NB4 (cell line): Measurements from ENCODE around the gene CCDC181.

ENCODE experiments used
- MYC ChIP-seq: IDR thresholded peaks from 2 replicates; pipeline ENCODE4 v1.6.1; 2011; ENCODE audit warnings: low read depth, low read length
- POLR2A ChIP-seq: IDR thresholded peaks from 2 replicates; pipeline ENCODE4 v1.6.1; 2011; ENCODE audit warnings: mild to moderate bottlenecking; ENCODE audit not compliant: insufficient read length; ENCODE audit errors: extremely low read depth
- TF ChIP-seq, protein P1 (sequence below): IDR thresholded peaks from one replicate; pipeline ENCODE4 v1.5.1; 2012; ENCODE audit warnings: low read depth, low read length
- TF ChIP-seq, protein P2 (sequence below): IDR thresholded peaks from 2 replicates; pipeline ENCODE4 v1.6.1; 2011; ENCODE audit warnings: low read depth, low read length

DNA sequence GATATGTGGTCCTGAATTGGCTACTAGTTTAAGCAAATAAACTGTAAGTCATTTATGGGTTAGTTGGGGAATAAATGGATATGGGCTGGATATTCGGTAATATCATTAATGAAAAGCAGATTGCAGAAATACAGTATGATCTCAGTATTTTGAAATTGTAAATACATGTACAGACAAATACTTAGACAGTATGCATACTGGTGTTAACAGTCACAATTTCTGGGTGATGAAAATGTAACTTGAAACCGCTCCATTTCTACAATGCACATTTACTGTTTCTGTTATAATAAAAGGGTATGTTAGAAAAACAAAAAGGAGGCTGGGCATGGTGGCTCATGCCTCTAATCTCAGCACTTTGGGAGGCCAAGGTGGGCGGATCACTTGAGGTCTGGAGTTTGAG, 31.3 kb downstream of the CCDC181 start:
- TF ChIP-seq, protein P1, sequence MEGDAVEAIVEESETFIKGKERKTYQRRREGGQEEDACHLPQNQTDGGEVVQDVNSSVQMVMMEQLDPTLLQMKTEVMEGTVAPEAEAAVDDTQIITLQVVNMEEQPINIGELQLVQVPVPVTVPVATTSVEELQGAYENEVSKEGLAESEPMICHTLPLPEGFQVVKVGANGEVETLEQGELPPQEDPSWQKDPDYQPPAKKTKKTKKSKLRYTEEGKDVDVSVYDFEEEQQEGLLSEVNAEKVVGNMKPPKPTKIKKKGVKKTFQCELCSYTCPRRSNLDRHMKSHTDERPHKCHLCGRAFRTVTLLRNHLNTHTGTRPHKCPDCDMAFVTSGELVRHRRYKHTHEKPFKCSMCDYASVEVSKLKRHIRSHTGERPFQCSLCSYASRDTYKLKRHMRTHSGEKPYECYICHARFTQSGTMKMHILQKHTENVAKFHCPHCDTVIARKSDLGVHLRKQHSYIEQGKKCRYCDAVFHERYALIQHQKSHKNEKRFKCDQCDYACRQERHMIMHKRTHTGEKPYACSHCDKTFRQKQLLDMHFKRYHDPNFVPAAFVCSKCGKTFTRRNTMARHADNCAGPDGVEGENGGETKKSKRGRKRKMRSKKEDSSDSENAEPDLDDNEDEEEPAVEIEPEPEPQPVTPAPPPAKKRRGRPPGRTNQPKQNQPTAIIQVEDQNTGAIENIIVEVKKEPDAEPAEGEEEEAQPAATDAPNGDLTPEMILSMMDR: no peak
- TF ChIP-seq MYC: no peak
- TF ChIP-seq POLR2A: no peak
- TF ChIP-seq, protein P2, sequence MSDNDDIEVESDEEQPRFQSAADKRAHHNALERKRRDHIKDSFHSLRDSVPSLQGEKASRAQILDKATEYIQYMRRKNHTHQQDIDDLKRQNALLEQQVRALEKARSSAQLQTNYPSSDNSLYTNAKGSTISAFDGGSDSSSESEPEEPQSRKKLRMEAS: no peak
